Activated naive CD4-positive, alpha-beta T cell treated with anti-CD3 and anti-CD28 coated beads, Interleukin-2, amount 50 U/mL, for 24 hours (primary cell): ENCODE data around the gene WNK2.

ENCODE experiments used
- H3K27ac Mint-ChIP-seq: one replicate; pipeline ENCODE4 v1.8.0; 2021; ENCODE audit warnings: mild to moderate bottlenecking, mixed read lengths
- H3K27me3 Mint-ChIP-seq: one replicate; pipeline ENCODE4 v1.8.0; 2021; ENCODE audit warnings: mixed read lengths
- H3K36me3 Mint-ChIP-seq: one replicate; pipeline ENCODE4 v1.8.0; 2021; ENCODE audit warnings: mixed read lengths
- H3K4me1 Mint-ChIP-seq: one replicate; pipeline ENCODE4 v1.8.0; 2021; ENCODE audit warnings: mixed read lengths
- H3K4me3 Mint-ChIP-seq: one replicate; pipeline ENCODE4 v1.8.0; 2021; ENCODE audit warnings: mild to moderate bottlenecking, mixed read lengths
- H3K9me3 Mint-ChIP-seq: one replicate; pipeline ENCODE4 v1.8.0; 2021; ENCODE audit warnings: mixed read lengths

The WNK2 gene

DNA sequence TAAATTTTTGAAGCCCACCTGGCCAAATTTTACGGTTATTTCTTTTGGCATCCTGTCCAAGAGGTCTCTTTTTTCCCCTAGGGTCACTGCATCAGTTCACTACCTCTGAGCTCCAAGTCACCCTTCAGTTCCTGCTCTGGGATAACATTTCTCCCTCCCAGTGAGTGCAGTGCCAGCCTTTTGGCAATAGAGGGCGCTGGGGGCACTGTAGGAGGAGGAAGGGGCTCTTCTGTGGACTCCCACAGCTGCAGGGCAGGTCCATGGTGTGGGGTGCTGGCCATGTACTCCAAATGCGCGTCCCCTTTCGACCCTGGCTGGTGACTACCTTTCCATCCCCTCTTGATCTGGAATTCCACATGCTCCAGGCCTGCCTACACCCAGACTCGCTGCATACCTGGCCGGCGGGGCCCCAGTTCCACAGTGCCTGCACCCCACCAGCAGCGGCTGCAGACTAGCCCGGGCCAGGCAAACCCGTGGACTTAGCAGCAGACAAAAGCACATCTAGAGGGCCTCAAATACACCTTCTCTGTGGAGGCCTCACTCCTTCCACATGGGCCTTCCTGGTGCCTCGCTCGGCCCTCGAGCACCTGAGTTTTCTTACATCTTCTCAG lies 29.5 kb upstream of the WNK2 start:
- H3K9me3 Mint-ChIP-seq = no peaks in the 10 kb centered on the region
- H3K4me3 Mint-ChIP-seq = no peak overlapping the region
- peak overlapping the region; percentile 35 for H3K27ac Mint-ChIP-seq
- no peaks in the 10 kb centered on the region for H3K36me3 Mint-ChIP-seq
- H3K4me1 Mint-ChIP-seq = peaks cover 14% of the 10 kb centered on the region
- H3K27me3 Mint-ChIP-seq = no peaks in the 10 kb centered on the region

DNA sequence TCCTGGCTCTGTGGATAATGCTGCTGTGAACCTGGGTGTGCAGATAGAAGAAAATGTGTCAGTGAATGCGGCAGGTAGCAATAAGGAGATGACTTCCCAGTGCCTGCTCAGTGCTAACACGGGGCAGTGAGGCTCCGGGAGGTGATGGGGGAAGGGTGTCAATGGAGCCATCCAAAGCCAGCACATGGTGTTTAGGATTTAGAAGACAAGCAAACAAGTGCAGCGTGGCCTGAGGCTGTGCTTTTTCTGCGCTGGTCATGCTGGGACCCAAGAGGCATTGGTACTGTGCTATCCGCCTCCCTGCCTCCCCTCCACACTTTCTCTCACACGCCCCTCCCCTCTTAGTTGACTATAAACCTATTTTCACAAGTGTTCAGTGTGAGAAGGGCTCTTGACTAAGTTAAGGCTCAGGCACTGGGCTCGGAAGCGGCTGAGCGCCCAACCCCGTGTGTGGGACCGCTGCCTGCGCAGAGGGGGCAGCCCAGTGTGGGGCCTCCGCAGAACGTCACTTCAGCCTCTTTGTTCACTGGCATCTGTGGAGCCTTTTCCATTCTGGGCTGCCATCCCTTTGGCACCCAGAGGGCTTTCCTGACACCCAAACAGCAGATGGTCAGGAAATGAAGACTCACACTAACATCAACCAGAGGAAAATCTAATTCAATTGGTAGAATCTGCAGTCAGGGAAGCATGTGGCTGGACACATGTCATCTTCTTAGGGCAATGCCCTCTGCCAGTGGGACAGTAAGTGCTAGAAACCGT lies 28.0 kb upstream of the WNK2 start:
- peak overlapping the region; percentile 41 for H3K27ac Mint-ChIP-seq
- no peak overlapping the region for H3K4me3 Mint-ChIP-seq
- no peaks in the 10 kb centered on the region for H3K36me3 Mint-ChIP-seq
- peaks cover 13% of the 10 kb centered on the region for H3K4me1 Mint-ChIP-seq
- H3K27me3 Mint-ChIP-seq = no peaks in the 10 kb centered on the region
- H3K9me3 Mint-ChIP-seq = no peaks in the 10 kb centered on the region

DNA sequence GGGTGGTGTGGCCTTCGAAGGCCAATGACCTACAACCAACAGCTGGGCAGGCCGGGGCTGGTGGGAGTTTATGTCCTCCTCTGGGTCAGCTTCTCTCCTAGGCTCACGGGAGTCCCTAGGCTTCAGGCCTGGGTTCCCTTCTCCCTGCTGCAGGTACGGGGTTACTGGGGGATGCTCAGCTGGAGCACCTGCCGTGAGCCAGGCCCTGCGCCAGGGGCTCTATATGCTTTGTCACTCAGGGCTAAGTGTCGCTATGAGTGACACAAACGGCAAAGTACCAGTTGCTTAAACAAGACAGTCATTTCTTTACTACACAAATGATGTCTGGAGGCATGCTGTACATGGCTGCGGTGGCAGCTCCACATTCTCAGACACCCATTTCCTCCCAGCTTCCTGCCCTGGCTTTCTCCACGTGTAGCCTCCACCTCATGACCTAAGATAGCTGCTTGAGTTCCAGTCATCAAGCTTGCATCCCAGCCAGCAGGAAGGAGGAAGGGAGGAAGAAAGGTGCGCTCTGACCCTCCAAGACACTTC lies 27.4 kb upstream of the WNK2 start:
- peaks cover 13% of the 10 kb centered on the region for H3K4me1 Mint-ChIP-seq
- no peaks in the 10 kb centered on the region for H3K9me3 Mint-ChIP-seq
- no peak overlapping the region for H3K27ac Mint-ChIP-seq
- H3K27me3 Mint-ChIP-seq = no peaks in the 10 kb centered on the region
- H3K4me3 Mint-ChIP-seq = no peak overlapping the region
- no peaks in the 10 kb centered on the region for H3K36me3 Mint-ChIP-seq

DNA sequence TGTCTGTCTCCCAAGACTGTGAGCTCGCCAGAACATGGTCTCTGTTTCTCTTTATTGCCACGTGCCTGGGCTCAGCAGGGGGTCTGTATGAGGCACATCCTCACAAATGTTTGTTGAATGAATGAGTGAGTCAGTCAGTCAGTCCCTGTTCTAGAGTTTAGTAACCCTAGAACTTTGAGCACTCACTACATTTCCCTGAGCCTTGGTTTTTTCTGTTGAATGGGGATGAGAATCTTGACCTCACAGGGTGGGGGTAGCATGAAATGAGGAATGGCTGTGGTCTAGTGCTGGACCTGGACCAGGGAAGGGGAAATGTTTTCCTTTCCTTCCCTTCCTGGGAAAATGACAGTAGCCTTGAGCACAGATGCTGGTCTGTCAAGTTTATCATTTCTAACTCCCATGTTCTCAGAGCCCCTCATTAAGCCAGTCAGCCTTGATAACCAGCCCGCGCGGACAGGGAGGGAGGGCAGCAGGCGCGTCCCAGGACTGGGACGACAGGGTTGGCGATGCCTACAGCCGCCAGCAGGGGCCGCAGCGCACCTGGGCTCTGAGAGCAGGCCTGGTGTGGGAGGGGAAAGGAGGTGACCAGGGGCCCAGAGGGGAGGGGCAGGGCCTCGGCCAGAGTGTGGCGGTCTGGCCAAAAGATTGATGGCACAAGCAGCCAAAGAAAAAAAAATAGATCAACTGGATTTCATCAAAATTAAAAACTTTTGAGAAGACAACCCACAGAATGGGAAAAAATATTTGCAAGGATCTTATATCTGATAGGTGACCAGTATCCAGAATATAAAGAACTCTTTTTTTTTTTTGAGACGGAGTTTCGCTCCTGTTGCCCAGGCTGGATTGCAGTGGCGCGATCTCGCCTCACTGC lies 24.1 kb upstream of the WNK2 start:
- H3K27ac Mint-ChIP-seq = peak overlapping the region; percentile 35
- H3K36me3 Mint-ChIP-seq = no peaks in the 10 kb centered on the region
- H3K9me3 Mint-ChIP-seq = no peaks in the 10 kb centered on the region
- peaks cover 13% of the 10 kb centered on the region for H3K4me1 Mint-ChIP-seq
- no peak overlapping the region for H3K4me3 Mint-ChIP-seq
- no peaks in the 10 kb centered on the region for H3K27me3 Mint-ChIP-seq

DNA sequence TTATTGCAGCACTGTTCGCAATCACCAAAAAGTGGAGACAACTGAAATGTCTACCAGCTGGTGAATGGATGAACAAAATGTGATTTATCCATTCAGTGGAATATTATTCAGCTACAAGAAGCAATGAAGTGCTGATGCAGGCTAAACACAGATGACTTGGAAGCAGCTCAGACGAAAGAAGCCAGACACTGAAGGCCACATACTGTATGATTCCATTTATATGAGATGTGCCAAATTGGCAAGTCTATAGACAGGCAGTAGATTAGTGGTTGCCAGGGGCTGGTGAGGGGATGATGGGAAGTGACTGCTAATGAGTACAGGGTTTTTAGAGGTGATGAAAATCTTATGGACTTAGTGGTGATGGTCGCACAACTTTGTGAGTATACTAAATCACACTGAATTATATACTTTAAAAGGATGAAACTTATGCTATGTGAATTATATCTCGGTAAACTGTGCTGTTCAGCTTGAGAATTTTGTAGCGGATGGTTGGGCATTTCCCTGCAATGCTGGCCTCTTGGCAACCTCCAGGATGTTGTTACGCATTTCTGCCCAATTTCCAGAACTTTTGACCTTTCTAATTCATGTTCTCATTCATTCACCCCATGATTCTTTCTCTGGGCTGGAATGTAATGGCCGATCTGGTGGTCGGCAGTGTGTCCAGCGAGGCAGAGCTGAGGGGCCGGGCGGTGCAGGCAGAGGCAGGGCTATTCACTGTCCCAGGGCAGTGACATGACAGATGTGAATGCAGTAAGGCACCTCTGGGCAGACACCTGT lies 22.0 kb upstream of the WNK2 start:
- Mint-ChIP-seq H3K36me3 (no peaks in the 10 kb centered on the region), H3K4me1 (peaks cover 6% of the 10 kb centered on the region), H3K9me3 (no peaks in the 10 kb centered on the region), H3K27ac (no peak overlapping the region), H3K4me3 (no peak overlapping the region), H3K27me3 (no peaks in the 10 kb centered on the region)

DNA sequence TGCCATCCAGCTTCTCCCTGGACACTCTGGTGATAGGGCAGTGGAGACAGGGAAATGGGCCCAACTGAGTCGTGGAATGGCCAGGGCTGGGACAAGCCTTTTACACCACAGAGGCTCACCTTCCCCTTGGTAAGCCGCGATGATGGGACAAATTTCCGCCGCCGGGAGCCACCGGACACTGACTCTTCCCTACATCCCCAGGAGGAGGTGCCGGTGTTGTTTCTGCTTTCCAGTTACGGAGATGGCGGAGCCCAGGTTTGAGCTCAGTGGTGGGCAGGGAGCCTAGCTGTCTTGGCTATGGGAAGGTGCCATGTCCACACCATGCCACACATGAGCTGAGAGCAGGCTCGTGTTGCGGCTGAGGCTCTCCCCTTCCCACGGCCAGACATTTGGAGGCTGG lies 19.9 kb upstream of the WNK2 start:
- no peak overlapping the region for H3K4me3 Mint-ChIP-seq
- H3K36me3 Mint-ChIP-seq = no peaks in the 10 kb centered on the region
- H3K9me3 Mint-ChIP-seq = no peaks in the 10 kb centered on the region
- peaks cover 6% of the 10 kb centered on the region for H3K4me1 Mint-ChIP-seq
- H3K27me3 Mint-ChIP-seq = no peaks in the 10 kb centered on the region
- H3K27ac Mint-ChIP-seq = no peak overlapping the region

DNA sequence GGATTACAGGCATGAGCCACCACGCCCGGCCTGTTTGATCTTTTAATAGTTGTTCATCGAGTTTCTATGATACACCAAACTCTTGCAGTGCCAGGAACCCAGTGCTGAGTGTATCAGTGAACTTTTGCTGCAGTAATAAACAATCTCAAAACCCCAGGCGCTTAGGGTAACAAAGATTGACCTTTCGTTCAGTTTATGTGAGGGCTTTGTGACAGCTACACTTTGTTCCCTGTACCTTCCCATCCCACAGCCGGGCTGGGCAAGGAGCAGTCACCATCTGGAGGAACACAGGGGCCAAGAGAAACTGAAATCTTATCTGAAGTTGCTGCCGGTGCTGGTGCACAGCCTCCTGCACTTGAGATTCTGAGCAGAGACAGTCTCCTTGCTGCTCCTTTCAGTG lies 17.2 kb upstream of the WNK2 start:
- Mint-ChIP-seq H3K27me3 (no peaks in the 10 kb centered on the region), H3K36me3 (no peaks in the 10 kb centered on the region), H3K27ac (no peak overlapping the region), H3K9me3 (no peaks in the 10 kb centered on the region), H3K4me1 (no peaks in the 10 kb centered on the region), H3K4me3 (no peak overlapping the region)

DNA sequence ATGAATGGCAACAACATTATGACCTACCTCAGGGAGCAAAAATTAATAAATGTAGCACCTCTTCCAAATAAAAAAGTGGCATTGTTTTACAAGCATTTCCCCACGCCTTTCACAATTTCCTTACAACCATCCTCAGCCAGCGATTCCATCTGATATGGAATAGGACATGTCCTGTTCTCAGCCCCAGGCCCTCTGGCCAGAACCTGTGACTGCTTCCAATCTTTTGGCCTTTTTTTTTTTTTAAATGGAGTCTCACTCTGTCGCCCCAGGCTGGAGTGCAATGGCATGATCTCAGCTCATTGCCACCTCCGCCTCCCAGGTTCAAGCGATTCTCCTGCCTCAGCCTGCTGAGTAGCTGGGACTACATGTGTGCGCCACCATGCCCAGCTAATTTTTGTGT lies 16.8 kb upstream of the WNK2 start:
- Mint-ChIP-seq H3K4me1 (no peaks in the 10 kb centered on the region), H3K36me3 (no peaks in the 10 kb centered on the region), H3K9me3 (no peaks in the 10 kb centered on the region), H3K4me3 (no peak overlapping the region), H3K27ac (no peak overlapping the region), H3K27me3 (no peaks in the 10 kb centered on the region)

DNA sequence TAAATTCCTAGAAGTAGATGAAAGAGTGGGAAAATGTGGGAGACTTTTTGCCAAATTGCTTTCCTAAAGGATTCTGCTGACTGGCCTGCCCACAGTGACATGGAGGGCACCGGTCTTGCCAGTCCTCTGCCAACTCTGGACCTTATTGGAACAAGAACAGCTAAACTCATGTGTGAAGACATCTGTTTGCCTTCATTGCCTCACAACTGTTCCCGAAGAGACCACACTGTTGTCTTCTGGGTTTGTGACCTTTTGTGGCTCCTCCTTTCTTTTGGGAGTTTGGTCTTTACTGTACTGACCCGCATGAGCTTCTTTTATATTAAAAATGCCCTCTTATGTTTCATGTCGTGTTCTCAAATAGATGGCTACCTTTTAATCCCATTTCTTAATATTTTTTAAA lies 16.1 kb upstream of the WNK2 start:
- H3K4me1 Mint-ChIP-seq = no peaks in the 10 kb centered on the region
- H3K9me3 Mint-ChIP-seq = no peaks in the 10 kb centered on the region
- no peaks in the 10 kb centered on the region for H3K36me3 Mint-ChIP-seq
- H3K27me3 Mint-ChIP-seq = no peaks in the 10 kb centered on the region
- H3K27ac Mint-ChIP-seq = no peak overlapping the region
- H3K4me3 Mint-ChIP-seq = no peak overlapping the region

DNA sequence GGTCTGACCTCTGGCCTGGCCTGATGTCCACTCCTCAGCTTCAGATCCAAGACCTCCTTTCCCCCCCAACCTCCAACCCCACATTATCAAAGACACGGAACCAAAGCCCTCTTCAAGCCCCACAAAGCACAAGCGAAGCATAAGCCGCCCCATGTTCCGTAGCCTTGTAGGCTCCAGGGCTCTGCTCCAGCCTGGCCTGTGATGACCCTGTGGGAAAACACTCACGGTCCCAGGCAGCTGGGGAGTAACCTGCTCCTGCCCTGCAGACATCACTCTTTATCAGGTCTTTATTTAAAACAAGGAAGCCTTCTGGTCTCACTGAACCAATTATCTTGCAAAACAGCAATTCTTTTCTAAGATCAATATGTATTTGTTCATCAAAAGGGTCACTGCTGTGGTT lies 15.4 kb upstream of the WNK2 start:
- Mint-ChIP-seq H3K4me3 (no peak overlapping the region), H3K9me3 (no peaks in the 10 kb centered on the region), H3K36me3 (no peaks in the 10 kb centered on the region), H3K27me3 (no peaks in the 10 kb centered on the region), H3K4me1 (no peaks in the 10 kb centered on the region), H3K27ac (no peak overlapping the region)

DNA sequence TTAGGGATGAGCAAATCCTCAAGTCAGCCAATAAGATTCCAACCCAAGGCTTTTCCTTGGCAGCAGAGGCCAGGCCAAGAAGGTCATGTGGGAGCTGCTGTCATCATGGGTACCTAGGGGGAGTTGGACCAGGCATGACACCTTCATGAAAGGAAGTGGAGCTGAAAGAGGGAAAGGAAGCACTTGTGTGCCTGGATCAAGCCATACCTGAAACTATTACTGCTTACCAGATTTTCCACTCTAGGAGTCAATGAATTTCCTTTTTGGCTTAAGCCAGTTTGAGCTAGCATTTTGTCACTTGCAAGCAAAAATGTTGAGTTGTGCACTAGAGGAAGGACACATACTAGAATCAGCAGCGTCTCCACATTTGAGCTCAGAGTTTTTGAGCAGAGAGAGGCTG lies 14.5 kb upstream of the WNK2 start:
- H3K27me3 Mint-ChIP-seq = no peaks in the 10 kb centered on the region
- no peaks in the 10 kb centered on the region for H3K9me3 Mint-ChIP-seq
- no peaks in the 10 kb centered on the region for H3K4me1 Mint-ChIP-seq
- H3K27ac Mint-ChIP-seq = no peak overlapping the region
- no peak overlapping the region for H3K4me3 Mint-ChIP-seq
- no peaks in the 10 kb centered on the region for H3K36me3 Mint-ChIP-seq

DNA sequence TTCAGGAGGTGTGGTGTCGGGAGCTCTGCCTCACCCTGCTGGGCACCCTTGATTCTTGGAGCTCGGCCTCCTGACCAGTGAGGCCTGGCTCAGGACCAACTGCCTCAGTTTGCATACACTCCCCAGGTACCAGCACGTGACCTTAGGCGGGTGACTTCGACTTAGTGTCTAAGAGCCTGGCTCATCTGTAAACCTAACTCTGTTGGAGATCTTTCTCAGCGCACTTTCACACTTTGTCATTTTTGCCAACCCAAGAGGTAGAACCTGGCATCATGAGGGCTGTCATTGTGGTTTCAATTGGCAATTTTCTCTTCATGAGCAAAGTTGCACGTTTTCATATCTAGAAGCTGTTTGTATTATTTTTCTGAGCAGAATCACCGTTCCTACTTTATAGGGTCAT lies 13.4 kb upstream of the WNK2 start:
- no peak overlapping the region for H3K4me3 Mint-ChIP-seq
- no peaks in the 10 kb centered on the region for H3K9me3 Mint-ChIP-seq
- no peaks in the 10 kb centered on the region for H3K4me1 Mint-ChIP-seq
- H3K27ac Mint-ChIP-seq = no peak overlapping the region
- H3K36me3 Mint-ChIP-seq = no peaks in the 10 kb centered on the region
- H3K27me3 Mint-ChIP-seq = no peaks in the 10 kb centered on the region

DNA sequence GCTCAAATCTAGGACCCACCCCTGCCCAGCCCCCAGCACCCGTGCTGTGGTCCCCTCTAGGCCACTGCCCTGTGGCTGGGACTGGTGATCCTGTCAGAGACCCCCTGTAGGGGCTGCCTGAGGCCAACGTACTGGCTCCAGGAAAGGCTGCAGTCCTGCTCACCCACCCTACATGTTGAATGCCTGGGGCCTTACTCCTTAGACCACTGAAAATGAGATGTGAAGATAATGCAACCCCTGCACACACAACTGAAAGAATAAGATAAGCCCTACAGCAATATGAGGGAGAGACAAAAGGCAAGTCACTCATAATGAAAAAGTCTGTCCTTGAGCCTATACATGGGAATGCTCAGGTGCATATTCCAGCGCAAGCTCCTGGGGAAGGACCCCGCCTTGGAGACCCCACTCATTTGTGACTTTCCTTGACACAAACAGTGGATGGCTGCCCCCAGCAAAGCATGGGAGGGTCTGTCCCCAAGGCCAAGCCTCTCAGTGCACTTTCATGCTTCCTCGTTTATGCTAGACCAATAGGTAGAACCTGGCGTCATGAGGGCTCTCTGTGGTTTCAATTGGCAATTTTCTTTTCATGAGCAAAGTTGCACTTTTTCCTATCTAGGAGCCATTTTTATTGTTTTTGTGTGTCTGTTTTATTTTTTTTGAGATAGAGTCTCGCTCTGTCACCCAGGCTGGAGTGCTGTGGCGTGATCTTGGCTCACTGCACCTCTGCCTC lies 12.5 kb upstream of the WNK2 start:
- Mint-ChIP-seq H3K4me3 (no peak overlapping the region), H3K27me3 (no peaks in the 10 kb centered on the region), H3K27ac (no peak overlapping the region), H3K4me1 (no peaks in the 10 kb centered on the region), H3K9me3 (no peaks in the 10 kb centered on the region), H3K36me3 (no peaks in the 10 kb centered on the region)

DNA sequence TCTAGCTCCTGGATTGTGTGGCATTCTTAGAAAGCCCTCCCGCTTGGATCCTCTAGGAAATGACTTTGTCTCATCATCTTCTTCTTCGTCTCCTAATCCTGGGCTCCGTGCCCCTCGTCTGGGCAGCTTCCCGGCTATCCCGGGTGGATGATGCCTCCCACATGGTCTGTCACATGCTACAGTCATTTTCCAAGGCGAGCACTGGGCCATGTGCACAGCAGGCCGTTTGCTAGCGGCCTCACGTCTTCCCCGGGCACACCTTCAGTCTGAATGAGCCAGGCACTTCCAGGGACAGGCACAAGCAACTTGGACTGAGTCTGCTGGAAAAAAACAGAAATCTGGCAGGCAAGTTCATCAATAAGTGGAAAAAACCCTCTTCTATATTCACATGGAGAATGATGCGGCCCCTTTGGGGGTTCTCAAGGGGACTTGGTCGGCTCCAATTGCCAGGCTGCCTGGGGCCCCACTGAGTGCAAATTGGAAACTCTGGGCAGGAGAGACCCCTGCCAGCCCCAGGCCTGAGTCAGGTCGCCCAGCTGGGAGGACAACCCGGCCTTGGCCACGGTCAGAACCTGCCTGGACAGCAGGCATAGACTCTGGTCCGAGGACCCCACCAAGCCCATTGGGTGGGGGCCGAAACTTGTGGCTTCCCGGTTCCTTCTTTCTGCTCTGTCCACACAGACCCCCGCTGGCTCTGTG lies 11.1 kb upstream of the WNK2 start:
- Mint-ChIP-seq H3K36me3 (no peaks in the 10 kb centered on the region), H3K4me3 (no peak overlapping the region), H3K9me3 (no peaks in the 10 kb centered on the region), H3K27ac (no peak overlapping the region), H3K4me1 (no peaks in the 10 kb centered on the region), H3K27me3 (no peaks in the 10 kb centered on the region)
